Neuronal stem cell (in vitro differentiated cells): ENCODE data around the gene PALMD.

Experiments
- DNase-seq: peaks from one replicate; pipeline ENCODE4 v3.0.0-alpha.2; 2013; ENCODE audit warnings: low spot score
- H2AFZ ChIP-seq: one replicate; pipeline ENCODE4 v1.6.1; 2013; ENCODE audit warnings: mild to moderate bottlenecking, low read length, inconsistent platforms
- H2AK5ac ChIP-seq: 2 replicates; pipeline ENCODE4 v1.6.1; 2013; ENCODE audit warnings: low read depth, mild to moderate bottlenecking, inconsistent platforms, low read length, moderate library complexity, mixed read lengths
- H2BK120ac ChIP-seq: 2 replicates; pipeline ENCODE4 v1.6.1; 2013; ENCODE audit warnings: low read depth, mild to moderate bottlenecking, inconsistent platforms, low read length, moderate library complexity, mixed read lengths
- H2BK12ac ChIP-seq: one replicate; pipeline ENCODE4 v1.6.1; 2013; ENCODE audit warnings: low read length, inconsistent platforms
- H2BK15ac ChIP-seq: 2 replicates; pipeline ENCODE4 v1.6.1; 2013; ENCODE audit warnings: mild to moderate bottlenecking, low read length, inconsistent platforms, mixed read lengths
- H2BK5ac ChIP-seq: one replicate; pipeline ENCODE4 v1.6.1; 2013; ENCODE audit warnings: inconsistent platforms, mild to moderate bottlenecking, low read length, moderate library complexity
- H3K14ac ChIP-seq: one replicate; pipeline ENCODE4 v1.6.1; 2013; ENCODE audit warnings: low read length, inconsistent platforms
- H3K18ac ChIP-seq: 2 replicates; pipeline ENCODE4 v1.6.1; 2013; ENCODE audit warnings: low read length, inconsistent platforms
- H3K23ac ChIP-seq: 2 replicates; pipeline ENCODE4 v1.6.1; 2013; ENCODE audit warnings: low read depth, mild to moderate bottlenecking, mixed read lengths, low read length, inconsistent platforms; ENCODE audit not compliant: poor library complexity
- H3K27ac ChIP-seq: replicated peaks from 3 replicates; pipeline ENCODE4 v1.5.1; 2013; ENCODE audit warnings: low read length, inconsistent platforms
- H3K27me3 ChIP-seq, 3 experiments: 2 replicates each; pipeline ENCODE4 v1.6.1; 2013; ENCODE audit warnings: low read length in 3 of 3, mild to moderate bottlenecking in 2 of 3, inconsistent platforms in 1 of 3, low read depth in 1 of 3, mixed read lengths in 1 of 3, moderate library complexity in 1 of 3; ENCODE audit not compliant: control insufficient read depth in 3 of 3, insufficient read depth in 3 of 3
- H3K36me3 ChIP-seq, 2 donors: replicated peaks in 1 of 2; 2 replicates each; pipeline ENCODE4 v1.6.1; 2013; ENCODE audit warnings: low read length in 2 of 2; ENCODE audit not compliant: control insufficient read depth in 2 of 2, insufficient read depth in 2 of 2
- H3K4ac ChIP-seq: 2 replicates; pipeline ENCODE4 v1.6.1; 2013; ENCODE audit warnings: inconsistent platforms, mild to moderate bottlenecking, low read length, moderate library complexity
- H3K4me1 ChIP-seq, 2 donors: 1 replicate in 1 of 2; 2 replicates in 1 of 2; pipeline ENCODE4 v1.6.1; 2013; ENCODE audit warnings: low read length in 2 of 2, low read depth in 1 of 2; ENCODE audit not compliant: control insufficient read depth in 2 of 2, insufficient read depth in 1 of 2
- H3K4me2 ChIP-seq: one replicate; pipeline ENCODE4 v1.6.1; 2013; ENCODE audit warnings: mild to moderate bottlenecking, low read length, inconsistent platforms; ENCODE audit not compliant: insufficient read depth, poor library complexity, severe bottlenecking
- H3K4me3 ChIP-seq, 2 donors: 2 replicates each; pipeline ENCODE4 v1.5.1; 2013; ENCODE audit warnings: low read length in 2 of 2, mild to moderate bottlenecking in 2 of 2, inconsistent platforms in 1 of 2, moderate library complexity in 1 of 2
- H3K79me1 ChIP-seq: one replicate; pipeline ENCODE4 v1.6.1; 2013; ENCODE audit warnings: low read depth, mild to moderate bottlenecking, inconsistent platforms, low read length, moderate library complexity
- H3K9ac ChIP-seq: one replicate; pipeline ENCODE4 v1.6.1; 2013; ENCODE audit warnings: mild to moderate bottlenecking, low read depth, low read length, inconsistent platforms; ENCODE audit not compliant: poor library complexity
- H3K9me3 ChIP-seq, 2 donors: replicated peaks in 1 of 2; 2 replicates each; pipeline versions ENCODE3 to v1.6.1; 2013; ENCODE audit warnings: low read length in 2 of 2, mild to moderate bottlenecking in 2 of 2, inconsistent platforms in 1 of 2, low read depth in 1 of 2, mixed read lengths in 1 of 2, moderate library complexity in 1 of 2; ENCODE audit not compliant: control insufficient read depth in 2 of 2, insufficient read depth in 1 of 2
- H4K8ac ChIP-seq: one replicate; pipeline ENCODE4 v1.6.1; 2013; ENCODE audit warnings: low read depth, mild to moderate bottlenecking, inconsistent platforms, low read length, moderate library complexity
- H4K91ac ChIP-seq: one replicate; pipeline ENCODE4 v1.6.1; 2013; ENCODE audit warnings: low read length, low read depth, mild to moderate bottlenecking, inconsistent platforms; ENCODE audit not compliant: poor library complexity
- WGBS, 2 donors: extraction: QIAGEN DNeasy Blood & Tissue Kit; methylation state at CpG; one replicate each; pipeline ENCODE4 v1.1.7; 2013; ENCODE audit warnings: missing lambda C conversion rate in 2 of 2, mixed read lengths in 1 of 2; ENCODE audit not compliant: insufficient read length in 2 of 2, insufficient replicate concordance in 1 of 2; ENCODE audit errors: extremely low coverage in 2 of 2; 5-methylcytosine and 5-hydroxymethylcytosine counted together

The PALMD gene

GRCh38 chr1:99669376-99669775 lies 23.5 kb downstream of the PALMD start:
- WGBS, 2 donors, result no CpG with 5 or more reads among the region's 4 CpGs
- no peaks in the 10 kb centered on the region for H3K9me3 ChIP-seq
- H2AK5ac ChIP-seq, result no peak overlapping the region

GRCh38 chr1:99669821-99670220 lies 23.9 kb downstream of the PALMD start:
- H3K4me2 ChIP-seq, result no peak overlapping the region
- H2BK120ac ChIP-seq, result no peak overlapping the region
- H4K8ac ChIP-seq, result no peak overlapping the region
- peaks cover 4 to 12% of the 10 kb centered on the region in 2 donors for H3K4me1 ChIP-seq
- H2BK5ac ChIP-seq, result no peak overlapping the region
- no peak overlapping the region for H3K18ac ChIP-seq
- H3K79me1 ChIP-seq, result no peaks in the 10 kb centered on the region
- H3K9me3 ChIP-seq, result no peaks in the 10 kb centered on the region
- no peak for DNase-seq
- no peak overlapping the region for H3K9ac ChIP-seq
- no peak overlapping the region for H2AFZ ChIP-seq
- H2BK12ac ChIP-seq, result no peak overlapping the region
- H3K27me3 ChIP-seq, result no peaks in the 10 kb centered on the region
- H3K27ac ChIP-seq, result no peak overlapping the region
- no peak overlapping the region for H2AK5ac ChIP-seq
- H3K14ac ChIP-seq, result no peak overlapping the region
- H3K4ac ChIP-seq, result no peak overlapping the region
- no peak overlapping the region for H2BK15ac ChIP-seq
- peaks cover 0 to 7% of the 10 kb centered on the region in 2 donors for H3K36me3 ChIP-seq
- no peak overlapping the region for H3K4me3 ChIP-seq
- no CpG with 5 or more reads among the region's 2 CpGs for whole genome bisulfite sequencing, 2 donors
- no peak overlapping the region for H3K23ac ChIP-seq
- no peak overlapping the region for H4K91ac ChIP-seq

More at GRCh38 chr1:99669376-99669775, 23.5 kb downstream of the PALMD start:
- Histone ChIP-seq H3K79me1 (no peaks in the 10 kb centered on the region), H3K36me3 (peaks cover 0 to 7% of the 10 kb centered on the region in 2 donors), H3K4me2 (no peak overlapping the region), H3K27ac (no peak overlapping the region), H4K91ac (no peak overlapping the region), H2AFZ (no peak overlapping the region), H4K8ac (no peak overlapping the region), H2BK12ac (no peak overlapping the region), H2BK5ac (no peak overlapping the region), H3K14ac (no peak overlapping the region), H3K4me1 (peaks cover 3 to 9% of the 10 kb centered on the region in 2 donors), H3K4ac (no peak overlapping the region), H2BK15ac (no peak overlapping the region), H2BK120ac (no peak overlapping the region), H3K18ac (no peak overlapping the region), H3K27me3 (no peaks in the 10 kb centered on the region), H3K23ac (no peak overlapping the region), H3K4me3 (no peak overlapping the region), H3K9ac (no peak overlapping the region)
- no peak for DNase-seq

GRCh38 chr1:99670583-99670982 lies 24.7 kb downstream of the PALMD start:
- no peak overlapping the region for H3K4me3 ChIP-seq
- H3K27ac ChIP-seq, result no peak overlapping the region
- no peak overlapping the region for H2BK5ac ChIP-seq
- H2AK5ac ChIP-seq, result no peak overlapping the region
- H3K36me3 ChIP-seq, result peaks cover 0 to 7% of the 10 kb centered on the region in 2 donors
- H2BK15ac ChIP-seq, result no peak overlapping the region
- H3K27me3 ChIP-seq, result no peaks in the 10 kb centered on the region
- H4K91ac ChIP-seq, result no peak overlapping the region
- H3K9ac ChIP-seq, result no peak overlapping the region
- H2AFZ ChIP-seq, result no peak overlapping the region
- H2BK120ac ChIP-seq, result no peak overlapping the region
- H3K14ac ChIP-seq, result no peak overlapping the region
- no CpG with 5 or more reads among the region's 1 CpG for WGBS, 2 donors
- H3K4me1 ChIP-seq, result peaks cover 4 to 13% of the 10 kb centered on the region in 2 donors
- H3K18ac ChIP-seq, result no peak overlapping the region
- H3K23ac ChIP-seq, result no peak overlapping the region
- no peak overlapping the region for H3K4me2 ChIP-seq
- H3K9me3 ChIP-seq, result no peaks in the 10 kb centered on the region
- no peak for DNase-seq
- H3K4ac ChIP-seq, result no peak overlapping the region
- H2BK12ac ChIP-seq, result no peak overlapping the region
- no peak overlapping the region for H4K8ac ChIP-seq
- H3K79me1 ChIP-seq, result no peaks in the 10 kb centered on the region

- Histone ChIP-seq H3K27ac (no peak overlapping the region), H2AK5ac (no peak overlapping the region), H2BK12ac (no peak overlapping the region), H3K4me3 (no peak overlapping the region), H3K4me2 (no peak overlapping the region), H3K79me1 (no peaks in the 10 kb centered on the region), H3K9me3 (no peaks in the 10 kb centered on the region), H3K14ac (no peak overlapping the region), H3K4ac (no peak overlapping the region), H2BK120ac (no peak overlapping the region), H3K18ac (no peak overlapping the region), H2BK5ac (no peak overlapping the region), H3K4me1 (peaks cover 6 to 13% of the 10 kb centered on the region in 2 donors), H3K27me3 (no peaks in the 10 kb centered on the region), H2BK15ac (no peak overlapping the region), H4K91ac (no peak overlapping the region), H3K36me3 (peaks cover 0 to 7% of the 10 kb centered on the region in 2 donors), H3K9ac (no peak overlapping the region), H3K23ac (no peak overlapping the region), H2AFZ (no peak overlapping the region), H4K8ac (no peak overlapping the region)
- no CpG with 5 or more reads among the region's 4 CpGs for WGBS, 2 donors
- DNase-seq, result no peak
Measured at GRCh38 chr1:99672038-99672437, 26.1 kb downstream of the PALMD start.
